Neural progenitor cell (in vitro differentiated cells): Measurements from ENCODE around the gene MUC21.

Experiments used
- CTCF ChIP-seq: fragments of 200-600 bp; sonication (generic); IDR thresholded peaks from 2 replicates; pipeline ENCODE4 v1.5.1; 2017; ENCODE audit warnings: antibody characterized with exemption, mild to moderate bottlenecking
- EZH2 ChIP-seq: fragments of 200-600 bp; sonication (generic); IDR thresholded peaks from 2 replicates; pipeline ENCODE4 v1.6.1; 2017; ENCODE audit warnings: antibody characterized with exemption, mild to moderate bottlenecking, moderate library complexity
- EZH2phosphoT487 ChIP-seq: fragments of 200-600 bp; sonication (generic); IDR thresholded peaks from 2 replicates; pipeline ENCODE4 v1.6.1; 2017; ENCODE audit warnings: antibody characterized with exemption

DNA sequence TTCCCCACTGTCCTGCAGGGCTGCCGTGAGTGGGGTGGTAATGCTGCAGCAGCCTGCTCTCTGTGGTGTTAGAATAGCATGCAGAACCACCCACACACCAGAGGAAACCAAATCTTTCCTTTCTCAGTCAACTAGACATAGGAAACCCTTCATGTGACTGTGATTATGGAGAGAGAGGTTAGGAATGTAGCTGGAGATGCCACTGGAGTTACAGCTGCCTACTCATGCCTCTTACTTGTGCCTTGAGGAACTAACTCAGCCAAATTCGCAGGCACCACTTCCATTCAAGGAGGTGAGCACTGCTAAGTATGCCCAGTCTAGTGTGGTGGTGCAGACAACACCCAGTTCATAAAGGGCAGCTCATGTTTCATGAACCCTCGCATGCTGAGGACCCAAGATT, 54.2 kb downstream of the MUC21 start:
- TF ChIP-seq CTCF (no peak), EZH2 (no peak), EZH2phosphoT487 (no peak)
